GM11168 (cell line): ENCODE results near the gene SHROOM3.
"Not testable (repeated sequence)": the region's sequence is repeated elsewhere in the genome, so short reads cannot be mapped to it uniquely, and the experiment has no call there.

ENCODE experiments used
- in situ Hi-C: fragments of 300-500 bp; cut with MboI; formaldehyde crosslinking; loops from one replicate; pipeline ENCODE4 v1.12.0; 2022; ENCODE audit warnings: low sequenced_read_pairs; ENCODE audit not compliant: unreplicated experiment

SHROOM3 gene

DNA sequence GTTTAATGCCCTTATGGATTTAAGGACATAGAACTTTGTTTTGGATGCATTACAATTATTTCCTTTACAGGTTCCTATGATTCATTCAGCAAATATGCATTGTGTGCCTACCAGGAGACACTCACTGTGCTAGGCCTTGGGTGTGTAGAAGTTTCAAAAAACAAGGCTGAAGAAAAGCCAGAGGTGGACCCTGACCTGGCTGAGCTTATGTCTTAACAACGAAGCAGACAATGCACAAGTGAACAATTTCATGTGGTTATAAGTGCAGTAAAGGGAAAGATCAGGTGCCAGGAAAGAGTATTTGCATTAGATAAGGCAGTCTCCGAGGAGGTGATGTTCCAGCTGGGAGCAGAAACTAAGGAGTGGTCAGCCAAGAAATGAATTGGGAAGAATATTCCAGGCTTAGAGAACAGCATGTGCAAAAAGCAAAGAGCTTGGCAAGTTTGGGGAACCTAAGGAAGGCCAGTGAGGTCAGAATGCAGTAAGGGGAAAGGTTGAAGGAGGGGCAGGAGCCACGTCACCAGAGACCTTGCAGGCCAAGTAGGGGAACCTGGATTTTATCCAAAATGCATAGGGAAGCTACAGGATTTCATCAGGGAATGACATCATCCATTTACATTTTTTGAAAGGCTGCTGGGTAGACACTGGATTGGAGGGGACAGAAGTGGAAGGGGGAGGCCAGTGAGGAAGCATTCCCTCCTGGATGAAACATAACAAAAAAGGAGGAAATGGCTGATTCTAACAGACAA is 269.3 kb downstream of the SHROOM3 start:
- in situ Hi-C loops = no loop called here

GRCh38 chr4:76705472-76705871 is 270.4 kb downstream of the SHROOM3 start:
- in situ Hi-C loops = no loop called here

DNA sequence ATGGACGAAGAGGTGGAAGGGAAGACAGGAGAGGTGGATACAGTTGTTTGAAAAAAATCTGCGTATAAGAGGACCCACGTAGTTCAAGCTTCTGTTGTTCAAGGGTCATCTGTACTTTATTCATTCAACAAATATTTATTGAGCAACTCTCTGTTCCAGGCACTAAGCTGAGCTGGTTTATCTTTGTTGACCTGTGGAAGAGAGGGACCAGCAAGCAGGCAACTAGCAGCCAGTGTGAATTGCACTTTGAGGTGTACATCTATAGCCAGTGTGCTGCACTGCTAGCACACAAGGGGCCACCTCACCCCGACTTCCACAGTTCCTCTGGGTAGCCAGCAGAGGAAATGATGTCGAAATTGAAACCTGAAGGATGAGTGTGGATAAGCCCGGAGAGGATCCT is 271.6 kb downstream of the SHROOM3 start:
- in situ Hi-C loops = no loop called here

GRCh38 chr4:76708971-76709771 is 274.1 kb downstream of the SHROOM3 start:
- in situ Hi-C loops = no loop called here

- in situ Hi-C loops = no loop called here
Observed at GRCh38 chr4:76709772-76710090, 274.7 kb downstream of the SHROOM3 start.

GRCh38 chr4:76712564-76712963 is 277.5 kb downstream of the SHROOM3 start:
- in situ Hi-C loops = no loop called here

DNA sequence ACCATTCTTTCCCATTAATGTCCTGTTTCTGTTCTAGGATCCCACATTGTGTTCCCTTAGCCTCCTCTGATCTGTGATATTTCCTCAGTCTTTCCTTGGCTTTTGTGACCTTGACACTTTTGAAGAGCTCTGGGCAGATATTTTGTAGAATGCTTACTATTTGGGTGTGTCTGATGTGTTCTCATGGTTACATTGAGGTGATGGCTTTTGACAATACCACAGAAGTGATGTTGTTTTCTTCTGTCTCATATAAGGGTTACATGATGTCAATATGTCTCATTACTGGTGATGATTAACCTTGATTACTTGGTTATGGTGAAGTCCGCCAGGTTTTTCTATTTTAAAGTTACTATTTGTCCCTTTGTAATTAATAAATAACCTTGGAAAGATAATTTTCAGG is 279.2 kb downstream of the SHROOM3 start:
- in situ Hi-C loops = no loop called here

DNA sequence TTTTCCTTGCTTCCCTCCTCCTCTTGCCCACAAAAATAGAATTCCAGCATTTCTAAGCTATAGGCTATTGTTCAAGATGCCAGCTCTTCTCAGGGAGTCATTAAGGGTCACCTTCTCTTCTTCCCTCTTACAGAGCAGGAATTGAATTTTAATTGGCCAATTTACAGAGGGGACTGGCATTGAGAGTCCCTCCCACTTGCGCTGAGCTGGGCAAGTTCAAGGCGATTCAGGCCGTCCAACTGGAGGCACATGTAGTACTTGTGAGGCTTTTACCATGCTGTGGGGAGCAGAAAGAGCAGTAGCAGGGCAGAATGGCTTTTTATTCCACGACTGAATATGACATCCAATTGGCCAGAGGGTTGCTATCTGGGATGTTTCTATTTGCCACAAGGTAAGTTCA is 281.0 kb downstream of the SHROOM3 start:
- in situ Hi-C loops = no loop called here

- in situ Hi-C loops = no loop called here
Observed at GRCh38 chr4:76716658-76717057, 281.6 kb downstream of the SHROOM3 start.

- in situ Hi-C loops = no loop called here
Observed at GRCh38 chr4:76717431-76717830, 282.4 kb downstream of the SHROOM3 start.

DNA sequence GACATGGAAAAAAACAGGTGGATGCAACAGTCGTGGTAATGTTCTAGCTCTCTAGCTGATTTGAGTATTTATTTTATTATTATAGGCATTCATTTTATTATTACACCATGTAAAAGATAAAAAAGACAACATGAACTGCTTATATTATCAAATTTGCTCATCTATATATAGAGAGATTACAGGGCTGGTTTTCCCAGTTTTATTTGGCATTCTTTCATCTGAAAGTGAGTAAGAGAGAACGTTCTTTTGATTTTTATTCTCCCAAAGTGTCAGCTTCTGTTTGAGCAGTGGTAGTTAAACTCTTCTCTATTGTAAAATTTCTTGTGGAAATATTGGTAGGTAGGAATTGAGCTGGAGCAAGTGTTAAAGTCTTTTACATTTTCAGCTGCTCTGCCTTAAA is 283.0 kb downstream of the SHROOM3 start:
- in situ Hi-C loops = no loop called here

GRCh38 chr4:76718831-76719230 is 283.8 kb downstream of the SHROOM3 start:
- in situ Hi-C loops = no loop called here

DNA sequence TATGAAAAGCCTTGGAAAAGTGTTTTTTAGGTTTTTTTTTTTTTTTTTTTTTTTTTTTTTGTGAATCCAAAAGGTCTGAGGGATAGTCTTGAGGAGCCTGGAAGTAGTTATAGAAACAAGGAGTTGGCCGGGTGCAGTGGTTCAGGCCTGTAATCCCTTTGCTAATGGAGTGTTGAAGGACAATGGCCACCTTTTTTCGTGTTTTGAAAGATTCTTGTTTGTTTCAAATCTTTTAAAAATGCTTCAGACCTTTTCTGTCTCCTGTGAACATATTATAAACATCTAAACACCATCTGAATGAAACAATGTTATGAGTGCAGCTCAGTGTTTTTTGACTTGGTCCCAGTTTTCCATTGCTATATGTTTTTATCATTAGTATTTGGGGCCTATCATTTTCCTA is 285.1 kb downstream of the SHROOM3 start:
- in situ Hi-C loops = no loop called here

DNA sequence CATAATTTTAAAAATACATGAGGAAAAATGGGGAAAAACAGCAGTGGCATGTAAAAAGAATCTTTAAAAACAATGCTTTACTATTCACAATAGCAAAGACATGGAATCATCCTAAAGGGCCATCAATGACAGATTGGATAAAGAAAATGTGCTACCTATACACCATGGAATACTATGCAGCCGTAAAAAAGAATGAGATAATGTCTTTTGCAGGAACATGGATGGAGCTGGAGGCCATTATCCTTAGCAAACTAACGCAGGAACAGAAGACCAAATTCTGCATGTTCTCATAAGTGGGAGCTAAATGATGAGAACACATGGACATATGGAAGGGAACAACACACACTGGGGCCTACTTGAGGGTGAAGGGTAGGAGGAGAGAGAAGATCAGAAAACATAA is 287.1 kb downstream of the SHROOM3 start:
- in situ Hi-C loops = not testable (repeated sequence)

GRCh38 chr4:76722838-76723237 is 287.8 kb downstream of the SHROOM3 start:
- in situ Hi-C loops = no loop called here

- in situ Hi-C loops = no loop called here
Observed at GRCh38 chr4:76723373-76723772, 288.3 kb downstream of the SHROOM3 start.

- in situ Hi-C loops = no loop called here
Observed at GRCh38 chr4:76723924-76724323, 288.9 kb downstream of the SHROOM3 start.

DNA sequence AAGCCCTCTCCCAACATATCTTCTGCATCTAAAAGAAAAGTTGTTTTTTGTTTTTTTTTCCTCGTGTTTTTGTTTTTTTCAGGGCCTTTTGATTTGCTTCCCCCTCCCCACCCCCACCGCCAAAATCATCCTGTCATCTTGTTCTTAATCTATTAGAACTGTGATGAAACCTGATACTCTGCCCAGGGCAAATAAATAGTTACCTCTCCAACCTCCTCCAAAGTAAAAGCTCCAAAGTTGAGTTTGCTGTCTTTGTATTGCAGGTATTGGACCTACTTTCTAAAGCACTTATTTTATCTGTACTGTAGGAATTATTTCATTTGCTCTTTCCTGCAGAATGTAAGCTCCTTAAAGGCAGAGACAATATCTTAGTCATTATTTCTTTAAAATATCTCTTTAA is 290.0 kb downstream of the SHROOM3 start:
- in situ Hi-C loops = no loop called here

DNA sequence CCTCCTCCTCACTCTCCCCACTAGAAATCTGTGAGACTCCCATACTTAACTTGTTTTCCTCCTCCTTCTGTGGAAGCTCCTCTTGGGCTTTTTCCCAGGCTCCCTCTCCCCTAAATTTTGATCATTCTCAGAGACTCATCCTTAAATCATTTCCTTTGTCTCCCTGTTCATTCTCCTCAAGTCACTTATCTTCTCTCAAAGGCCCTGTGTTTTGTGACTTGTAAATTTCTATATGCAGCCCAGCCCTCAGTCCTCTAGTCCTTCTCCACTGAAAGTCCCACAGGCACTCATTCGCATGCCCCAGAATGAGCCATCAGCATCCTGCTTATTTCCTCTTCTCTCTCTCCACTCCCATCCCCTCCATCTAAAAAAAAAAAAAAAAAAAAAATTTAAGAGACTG is 291.1 kb downstream of the SHROOM3 start:
- in situ Hi-C loops = no loop called here

DNA sequence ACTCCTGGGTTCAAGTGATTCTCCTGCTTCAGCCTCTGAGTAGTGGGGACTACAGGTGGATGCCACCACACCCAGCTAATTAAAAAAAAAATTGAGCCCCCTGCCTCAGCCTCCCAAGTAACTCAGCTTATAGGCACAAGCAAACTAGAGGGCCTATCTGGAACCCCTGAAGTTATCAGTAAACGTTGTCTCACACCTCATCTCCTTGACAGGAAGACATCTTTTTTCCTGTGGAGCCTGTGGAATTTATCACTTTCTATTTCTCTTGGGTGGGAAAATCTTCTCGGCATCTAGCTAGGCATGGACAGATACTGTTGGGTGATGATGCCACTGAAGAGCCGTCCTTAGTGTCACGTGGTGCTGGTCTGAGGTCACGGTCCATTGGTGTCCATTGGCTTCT is 291.6 kb downstream of the SHROOM3 start:
- in situ Hi-C loops = no loop called here

DNA sequence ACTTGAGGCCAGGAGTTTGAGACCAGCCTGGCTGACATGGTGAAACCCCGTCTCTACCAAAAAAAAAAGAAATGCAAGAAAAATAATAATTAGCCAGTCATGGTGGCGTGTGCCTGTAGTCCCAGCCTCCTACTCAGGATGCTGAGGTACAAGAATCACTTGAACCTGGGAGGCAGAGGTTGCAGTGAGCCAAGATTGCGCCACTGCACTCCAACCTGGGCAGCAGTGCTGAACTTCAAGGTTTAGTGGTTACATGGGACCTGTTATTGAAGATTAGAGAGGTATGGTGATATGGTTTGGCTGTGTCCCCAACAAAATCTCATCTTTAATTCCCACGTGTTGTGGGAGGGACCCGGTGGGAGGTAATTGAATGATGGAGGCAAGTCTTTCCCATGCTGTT is 292.9 kb downstream of the SHROOM3 start:
- in situ Hi-C loops = not testable (repeated sequence)

- in situ Hi-C loops = no loop called here
Observed at GRCh38 chr4:76729460-76729859, 294.4 kb downstream of the SHROOM3 start.
